NCI-H1436 (cell line): ENCODE results near the gene MYL12B.

Experiments used
- DNase-seq: peaks from one replicate; lab custom pipeline; 2025; lab: John Stamatoyannopoulos, UW

MYL12B gene

GRCh38 chr18:3235846-3236245 is 26.1 kb upstream of the MYL12B start:
- DNase-seq = no peak

- DNase-seq = no peak
Observed at GRCh38 chr18:3236470-3236869, 25.5 kb upstream of the MYL12B start.

GRCh38 chr18:3238742-3239141 is 23.2 kb upstream of the MYL12B start:
- DNase-seq = no peak

GRCh38 chr18:3245185-3245564 is 16.8 kb upstream of the MYL12B start:
- no peak for DNase-seq

- DNase-seq = peak; percentile 79
Observed at GRCh38 chr18:3245853-3246634, 15.9 kb upstream of the MYL12B start.

- DNase-seq = no peak
Observed at GRCh38 chr18:3246635-3247239, 15.2 kb upstream of the MYL12B start.

GRCh38 chr18:3247240-3248061 is 14.5 kb upstream of the MYL12B start, which contains the start of gene MYL12A:
Gene MYL12A (plus strand): TSS chr18:3247801. CDS start chr18:3253248, 5,447 bp downstream.
- peak; percentile 92 for DNase-seq

- DNase-seq = no peak
Observed at GRCh38 chr18:3248062-3248657, 13.8 kb upstream of the MYL12B start.

- no peak for DNase-seq
Observed at GRCh38 chr18:3248658-3249359, 13.1 kb upstream of the MYL12B start.

GRCh38 chr18:3250237-3251107 is 11.5 kb upstream of the MYL12B start:
- no peak for DNase-seq

- no peak for DNase-seq
Observed at GRCh38 chr18:3251249-3251962, 10.5 kb upstream of the MYL12B start.

- DNase-seq = no peak
Observed at GRCh38 chr18:3251963-3252277, 10.0 kb upstream of the MYL12B start.

- no peak for DNase-seq
Observed at GRCh38 chr18:3252843-3253242, 9.1 kb upstream of the MYL12B start.

- DNase-seq = no peak
Observed at GRCh38 chr18:3254725-3255124, 7.2 kb upstream of the MYL12B start.

- no peak for DNase-seq
Observed at GRCh38 chr18:3255611-3256165, 6.2 kb upstream of the MYL12B start.

GRCh38 chr18:3256693-3257626 is 5.0 kb upstream of the MYL12B start:
- DNase-seq = no peak

- DNase-seq = no peak
Observed at GRCh38 chr18:3257627-3258120, 4.3 kb upstream of the MYL12B start.

- DNase-seq = no peak
Observed at GRCh38 chr18:3260995-3261372, 949 bp upstream of the MYL12B start.
